Right cardiac atrium (tissue), 5 donors: Measurements from ENCODE around the gene SLCO1B1. TPM values are rescaled to one million over a fixed set of nuclear protein-coding genes. Genes with fewer than 3 reads are reported as not detected.
"Not testable (repeated sequence)": the region's sequence is repeated elsewhere in the genome, so short reads cannot be mapped to it uniquely, and the experiment has no call there.

Source experiments
- ATAC-seq, 2 donors: fragments of 200-7000 bp; cut with Tn5 transposase; one replicate each; pipeline versions ENCODE4 v1.8.0 to v1.9.1; 2020; ENCODE audit warnings: moderate library complexity in 2 of 2, mild to moderate bottlenecking in 1 of 2
- DNase-seq, 3 donors: peaks; one replicate each; pipeline ENCODE4 v3.0.0-alpha.2; 2020
- H3K27ac ChIP-seq: one replicate; pipeline ENCODE4 v1.5.1; 2013; ENCODE audit warnings: mild to moderate bottlenecking, low read length, control low read depth, moderate library complexity
- H3K27me3 ChIP-seq: one replicate; pipeline ENCODE4 v1.6.1; 2013; ENCODE audit not compliant: control insufficient read depth, insufficient read depth
- H3K4me1 ChIP-seq: one replicate; pipeline ENCODE4 v1.6.1; 2013; ENCODE audit warnings: low read length; ENCODE audit not compliant: control insufficient read depth, insufficient read depth
- H3K4me3 ChIP-seq: one replicate; pipeline ENCODE4 v1.5.1; 2013; ENCODE audit warnings: low read length, control low read depth
- H3K9me3 ChIP-seq: one replicate; pipeline ENCODE4 v1.6.1; 2013; ENCODE audit warnings: low read length; ENCODE audit not compliant: control insufficient read depth
- WGBS: extraction: QIAGEN DNeasy Blood & Tissue Kit; methylation state at CpG from one replicate; pipeline ENCODE4 v1.1.7; 2013; 5-methylcytosine and 5-hydroxymethylcytosine counted together
- intact Hi-C, 4 donors: fragments of 100-400 bp; cut with DNase I; formaldehyde crosslinking; loops; one replicate each; pipeline versions ENCODE4 v1.11.0 to v1.14.0; 2022 to 2023
- long read RNA-seq, 4 donors: library from polyadenylated mRNA; unstranded; transcript quantifications; one replicate each; pipeline ENCODE4 v2.0.0, GENCODE V29; 2020 to 2021
- polyA plus RNA-seq: library from polyadenylated mRNA; stranded (reverse); fragments of 200-250 nt; gene quantifications from one replicate; pipeline ENCODE4 v1.2.3, GENCODE V29; 2013
- total RNA-seq, 4 donors: library from RNA; stranded (reverse); fragmentation: NEBNext Ultra II Directional; extraction: Animal tissue kit (Norgen Biotek cat#: 25700); gene quantifications; one replicate each; pipeline ENCODE4 v1.2.1, GENCODE V29; 2021
- donor health status: healthy with polysubstance abuse.
- donor health status: DM: no; HTN: yes; CAD: no.
- donor health status: DM: no; HTN: no; CAD: no.
- donor health status: DM: no; HTN: yes; CAD: no; lungs with severe emphysema.
- donor health status: DM: yes; HTN: yes; CAD: no.

SLCO1B1 gene
- total RNA-seq (not detected), polyA plus RNA-seq (not detected)
- long read RNA-seq, donor 1: 0 reads
- long read RNA-seq, donor 2: 0 reads
- long read RNA-seq, donor 3: 0 reads
- long read RNA-seq, donor 4: 0 reads

- DNase-seq: no peak
- intact Hi-C loops: no loop called here
- no peak for ATAC-seq
- Histone ChIP-seq H3K27me3 (no peaks in the 10 kb centered on the region), H3K27ac (no peak within 1 kb of the TSS), H3K4me1 (no peaks in the 10 kb centered on the region), H3K9me3 (no peaks in the 10 kb centered on the region), H3K4me3 (no peak within 1 kb of the TSS)
- 80% methylated on average over 3 of the region's 3 CpGs for WGBS
Observed at GRCh38 chr12:21130998-21131397, at the start of gene SLCO1B1. Gene SLCO1B1, plus strand, starts transcription at chr12:21131194. Its CDS starts 10,381 bp downstream, at chr12:21141575.

GRCh38 chr12:21084753-21085152 lies 46.2 kb upstream of the SLCO1B1 start:
- H3K9me3 ChIP-seq, H3K4me1 ChIP-seq, H3K27me3 ChIP-seq, H3K4me3 ChIP-seq, intact Hi-C loops, ATAC-seq, DNase-seq, H3K27ac ChIP-seq: not testable (repeated sequence)
- 29% methylated on average over 1 of the region's 2 CpGs for WGBS

GRCh38 chr12:21111732-21112131 lies 19.3 kb upstream of the SLCO1B1 start:
- WGBS: 80% methylated on average over 4 of the region's 4 CpGs
- Histone ChIP-seq H3K9me3 (no peaks in the 10 kb centered on the region), H3K4me1 (no peaks in the 10 kb centered on the region), H3K27ac (no peak overlapping the region), H3K27me3 (no peaks in the 10 kb centered on the region), H3K4me3 (no peak overlapping the region)
- intact Hi-C loops: no loop called here
- ATAC-seq (no peak), DNase-seq (no peak)

- H3K27me3 ChIP-seq: no peaks in the 10 kb centered on the region
- no peak overlapping the region for H3K4me3 ChIP-seq
- ATAC-seq: no peak
- no peak for DNase-seq
- no peaks in the 10 kb centered on the region for H3K4me1 ChIP-seq
- intact Hi-C loops: no loop called here
- H3K27ac ChIP-seq: no peak overlapping the region
- no peaks in the 10 kb centered on the region for H3K9me3 ChIP-seq
- 85% methylated on average over 7 of the region's 7 CpGs for WGBS
Observed at GRCh38 chr12:21113266-21113665, 17.7 kb upstream of the SLCO1B1 start.

GRCh38 chr12:21117995-21118394 lies 13.0 kb upstream of the SLCO1B1 start:
- no peak overlapping the region for H3K4me3 ChIP-seq
- no peak for ATAC-seq
- no peaks in the 10 kb centered on the region for H3K4me1 ChIP-seq
- intact Hi-C loops: no loop called here
- H3K27me3 ChIP-seq: no peaks in the 10 kb centered on the region
- 87% methylated on average over 3 of the region's 3 CpGs for WGBS
- no peak for DNase-seq
- H3K27ac ChIP-seq: no peak overlapping the region
- no peaks in the 10 kb centered on the region for H3K9me3 ChIP-seq

- no peak overlapping the region for H3K27ac ChIP-seq
- 47% methylated on average over 1 of the region's 1 CpG for WGBS
- ATAC-seq (no peak), DNase-seq (no peak)
- intact Hi-C loops: no loop called here
- no peaks in the 10 kb centered on the region for H3K27me3 ChIP-seq
- no peaks in the 10 kb centered on the region for H3K9me3 ChIP-seq
- no peak overlapping the region for H3K4me3 ChIP-seq
- no peaks in the 10 kb centered on the region for H3K4me1 ChIP-seq
Observed at GRCh38 chr12:21118760-21119159, 12.2 kb upstream of the SLCO1B1 start.

GRCh38 chr12:21129351-21129750 lies 1.6 kb upstream of the SLCO1B1 start:
- Histone ChIP-seq H3K27ac (no peak overlapping the region), H3K4me1 (no peaks in the 10 kb centered on the region), H3K9me3 (no peaks in the 10 kb centered on the region), H3K27me3 (no peaks in the 10 kb centered on the region), H3K4me3 (no peak overlapping the region)
- ATAC-seq: no peak
- WGBS: 75% methylated on average over 3 of the region's 3 CpGs
- no peak for DNase-seq
- intact Hi-C loops: no loop called here

- no peak overlapping the region for H3K4me3 ChIP-seq
- intact Hi-C loops: no loop called here
- no peak overlapping the region for H3K27ac ChIP-seq
- peak; percentile 59 to 87 for ATAC-seq
- no peaks in the 10 kb centered on the region for H3K27me3 ChIP-seq
- no peaks in the 10 kb centered on the region for H3K9me3 ChIP-seq
- DNase-seq: no peak
- no peaks in the 10 kb centered on the region for H3K4me1 ChIP-seq
- 54% methylated on average over 1 of the region's 1 CpG for WGBS
Observed at GRCh38 chr12:21129906-21130305, 1.1 kb upstream of the SLCO1B1 start.

- H3K9me3 ChIP-seq, ATAC-seq, H3K4me3 ChIP-seq, H3K27ac ChIP-seq, H3K4me1 ChIP-seq, DNase-seq, intact Hi-C loops, H3K27me3 ChIP-seq: not testable (repeated sequence)
- 83% methylated on average over 14 of the region's 14 CpGs for WGBS
Observed at GRCh38 chr12:21137318-21137999, 6.5 kb downstream of the SLCO1B1 start.

GRCh38 chr12:21138016-21138415 lies 7.0 kb downstream of the SLCO1B1 start:
- ATAC-seq (no peak), DNase-seq (no peak)
- Histone ChIP-seq H3K9me3 (no peaks in the 10 kb centered on the region), H3K4me1 (no peaks in the 10 kb centered on the region), H3K27me3 (no peaks in the 10 kb centered on the region), H3K4me3 (no peak overlapping the region), H3K27ac (no peak overlapping the region)
- intact Hi-C loops: no loop called here
- 74% methylated on average over 2 of the region's 2 CpGs for WGBS

GRCh38 chr12:21144309-21144708 lies 13.3 kb downstream of the SLCO1B1 start:
- DNase-seq: no peak
- no peak for ATAC-seq
- no peaks in the 10 kb centered on the region for H3K27me3 ChIP-seq

GRCh38 chr12:21149861-21150260 lies 18.9 kb downstream of the SLCO1B1 start:
- H3K9me3 ChIP-seq, intact Hi-C loops, H3K27me3 ChIP-seq, H3K4me1 ChIP-seq, ATAC-seq, H3K4me3 ChIP-seq, DNase-seq, H3K27ac ChIP-seq: not testable (repeated sequence)
- 65% methylated on average over 5 of the region's 5 CpGs for WGBS

More at GRCh38 chr12:21144309-21144708, 13.3 kb downstream of the SLCO1B1 start:
- intact Hi-C loops: no loop called here
- Histone ChIP-seq H3K4me1 (no peaks in the 10 kb centered on the region), H3K27ac (no peak overlapping the region), H3K4me3 (no peak overlapping the region), H3K9me3 (no peaks in the 10 kb centered on the region)
